HG02571 (cell line): ENCODE measurements around the gene KCNJ14.

Experiments
- ATAC-seq: cut with Tn5 transposase; IDR thresholded peaks from one replicate; pipeline ENCODE4 v1.9.1; 2021; ENCODE audit warnings: mild to moderate bottlenecking, moderate library complexity; ENCODE audit not compliant: unreplicated experiment

Gene KCNJ14

GRCh38 chr19:48502350-48503018 lies 47.1 kb downstream of the KCNJ14 start:
- no peak for ATAC-seq

GRCh38 chr19:48506138-48506733 lies 50.9 kb downstream of the KCNJ14 start:
- no peak for ATAC-seq

- no peak for ATAC-seq
Observed at GRCh38 chr19:48507911-48508439, 52.6 kb downstream of the KCNJ14 start.

GRCh38 chr19:48508729-48509411 lies 53.5 kb downstream of the KCNJ14 start:
- ATAC-seq: no peak

- ATAC-seq: no peak
Observed at GRCh38 chr19:48509467-48510194, 54.3 kb downstream of the KCNJ14 start.

- ATAC-seq: no peak
Observed at GRCh38 chr19:48510421-48511268, 55.3 kb downstream of the KCNJ14 start.

GRCh38 chr19:48511321-48511731 lies 56.0 kb downstream of the KCNJ14 start:
- ATAC-seq: no peak

GRCh38 chr19:48511800-48512503 lies 56.6 kb downstream of the KCNJ14 start, which contains the start of gene LMTK3:
LMTK3 (minus strand) TSS chr19:48511835; CDS start chr19:48511576, 259 bp downstream.
- no peak for ATAC-seq

GRCh38 chr19:48512504-48513288 lies 57.3 kb downstream of the KCNJ14 start:
- no peak for ATAC-seq

GRCh38 chr19:48513289-48514122 lies 58.1 kb downstream of the KCNJ14 start:
- ATAC-seq: no peak

GRCh38 chr19:48514123-48514458 lies 58.7 kb downstream of the KCNJ14 start:
- no peak for ATAC-seq

GRCh38 chr19:48516536-48516935 lies 61.2 kb downstream of the KCNJ14 start:
- ATAC-seq: no peak
